Head of caudate nucleus (tissue), 42 donors: ENCODE measurements around the gene HPS1.

ENCODE experiments used
- DNase-seq, 42 donors: peaks; one replicate each; pipeline versions ENCODE4 v3.0.0 to v3.0.0-alpha.2; 2020 to 2021; ENCODE audit warnings: mixed read lengths in 7 of 42
- intact Hi-C: fragments of 100-400 bp; cut with DNase I; formaldehyde crosslinking; loops from one replicate; pipeline ENCODE4 v1.15.0; 2022

Gene HPS1

GRCh38 chr10:98417973-98418664 lies 28.6 kb downstream of the HPS1 start:
- DNase-seq = peak in 1 of 42 donors; percentile 15
- intact Hi-C loops = no loop called here

GRCh38 chr10:98417481-98417959 lies 29.2 kb downstream of the HPS1 start:
- intact Hi-C loops = no loop called here
- peak in 1 of 42 donors; percentile 19 for DNase-seq

- peak in 3 of 42 donors; percentile 9 to 33 (median 21) for DNase-seq
- intact Hi-C loops = no loop called here
Observed at GRCh38 chr10:98416606-98417388, 29.9 kb downstream of the HPS1 start.

- DNase-seq = peak in 1 of 42 donors; percentile 25
- intact Hi-C loops = no loop called here
Observed at GRCh38 chr10:98415731-98416119, 31.0 kb downstream of the HPS1 start.

GRCh38 chr10:98414932-98415730 lies 31.6 kb downstream of the HPS1 start, which contains the start of gene PYROXD2:
Gene PYROXD2 (minus strand): TSS chr10:98415182. CDS start chr10:98415135, 47 bp downstream.
- intact Hi-C loops = no loop called here
- DNase-seq = peak; percentile 60 to 90 (median 80)

GRCh38 chr10:98414578-98414931 lies 32.2 kb downstream of the HPS1 start:
- intact Hi-C loops = no loop called here
- peak in 1 of 42 donors; percentile 5 for DNase-seq

GRCh38 chr10:98411768-98412167 lies 35.0 kb downstream of the HPS1 start:
- intact Hi-C loops = no loop called here
- DNase-seq = no peak

GRCh38 chr10:98411166-98411565 lies 35.6 kb downstream of the HPS1 start:
- DNase-seq = no peak
- intact Hi-C loops = no loop called here

- no peak for DNase-seq
- intact Hi-C loops = no loop called here
Observed at GRCh38 chr10:98410759-98411158, 36.0 kb downstream of the HPS1 start.

GRCh38 chr10:98410135-98410743 lies 36.5 kb downstream of the HPS1 start:
- DNase-seq = no peak

GRCh38 chr10:98408799-98409198 lies 37.9 kb downstream of the HPS1 start:
- DNase-seq = no peak
- intact Hi-C loops = no loop called here

More at GRCh38 chr10:98410135-98410743, 36.5 kb downstream of the HPS1 start:
- intact Hi-C loops = no loop called here

- intact Hi-C loops = no loop called here
- no peak for DNase-seq
Observed at GRCh38 chr10:98407744-98408241, 38.9 kb downstream of the HPS1 start.

- no peak for DNase-seq
Observed at GRCh38 chr10:98407017-98407743, 39.6 kb downstream of the HPS1 start.

GRCh38 chr10:98405422-98405821 lies 41.3 kb downstream of the HPS1 start:
- intact Hi-C loops = no loop called here
- DNase-seq = peak in 25 of 42 donors; percentile 16 to 72 (median 38)

More at GRCh38 chr10:98407017-98407743, 39.6 kb downstream of the HPS1 start:
- intact Hi-C loops = no loop called here

GRCh38 chr10:98404571-98405359 lies 42.0 kb downstream of the HPS1 start:
- intact Hi-C loops = no loop called here
- DNase-seq = no peak

- intact Hi-C loops = no loop called here
- DNase-seq = no peak
Observed at GRCh38 chr10:98403812-98404504, 42.8 kb downstream of the HPS1 start.
